OCI-LY7 (cell line): ENCODE results near the gene LPA. TPM values are rescaled to one million over a fixed set of nuclear protein-coding genes. Genes with fewer than 3 reads are reported as not detected.
"Not testable (repeated sequence)": the region's sequence is repeated elsewhere in the genome, so short reads cannot be mapped to it uniquely, and the experiment has no call there.

ENCODE experiments used
- BruUV-seq: library from RNA; stranded (reverse); fragments of 400-500 nt; replicated peaks from 2 replicates; lab custom pipeline; 2021; lab: Mats Ljungman, UMichigan
- CTCF ChIA-PET: fragments of 300-600 bp; sonication (Branson Sonifier 250); formaldehyde crosslinking; loops from one replicate; lab custom pipeline; 2022; ENCODE audit warnings: antibody characterized with exemption; ENCODE audit not compliant: unreplicated experiment; lab: Charles Lee
- POLR2A ChIA-PET: fragments of 300-600 bp; sonication (Branson Sonifier 250); formaldehyde crosslinking; loops from one replicate; lab custom pipeline; 2022; ENCODE audit warnings: antibody characterized with exemption; lab: Charles Lee
- DNase-seq: peaks from one replicate; pipeline ENCODE4 v3.0.0-alpha.2; 2015; ENCODE audit warnings: low spot score
- H2AFZ ChIP-seq: fragments of 200-600 bp; sonication (generic), shearing (Covaris generic); 2 replicates; pipeline ENCODE4 v1.6.1; 2014; ENCODE audit warnings: mild to moderate bottlenecking, antibody characterized with exemption, low read length, moderate library complexity
- H3K27ac ChIP-seq: fragments of 200-600 bp; sonication (generic); 2 replicates; pipeline ENCODE4 v1.5.1; 2014; ENCODE audit warnings: mixed run types, low read depth, mild to moderate bottlenecking, moderate library complexity, low read length, inconsistent platforms; ENCODE audit not compliant: poor library complexity, severe bottlenecking
- H3K36me3 ChIP-seq: fragments of 200-600 bp; sonication (generic); 2 replicates; pipeline ENCODE4 v1.6.1; 2014; ENCODE audit warnings: mild to moderate bottlenecking, antibody characterized with exemption, low read length, moderate library complexity, mixed read lengths; ENCODE audit not compliant: insufficient read depth
- H3K4me1 ChIP-seq: fragments of 200-600 bp; sonication (generic); 2 replicates; pipeline ENCODE4 v1.5.1; 2014; ENCODE audit warnings: mild to moderate bottlenecking, low read length; ENCODE audit not compliant: insufficient read depth, poor library complexity, severe bottlenecking
- H3K4me2 ChIP-seq: fragments of 200-600 bp; sonication (generic); 2 replicates; pipeline ENCODE4 v1.6.1; 2014; ENCODE audit warnings: mild to moderate bottlenecking, low read length
- H3K4me3 ChIP-seq: fragments of 200-600 bp; sonication (generic); 2 replicates; pipeline ENCODE4 v1.5.1; 2014; ENCODE audit warnings: mild to moderate bottlenecking, low read depth, low read length; ENCODE audit not compliant: poor library complexity, severe bottlenecking
- H3K79me2 ChIP-seq: fragments of 200-600 bp; sonication (generic); 2 replicates; pipeline ENCODE4 v1.6.1; 2016; ENCODE audit warnings: low read depth, mild to moderate bottlenecking, low read length, moderate library complexity, mixed read lengths; ENCODE audit not compliant: insufficient read depth
- H3K9me2 ChIP-seq: fragments of 200-600 bp; sonication (generic); 2 replicates; pipeline ENCODE4 v1.6.1; 2016; ENCODE audit warnings: mild to moderate bottlenecking, low read length, mixed read lengths; ENCODE audit not compliant: insufficient read depth
- H3K9me3 ChIP-seq: fragments of 200-600 bp; sonication (generic); 2 replicates; pipeline ENCODE4 v1.6.1; 2014; ENCODE audit warnings: mild to moderate bottlenecking, mixed run types, low read length, mixed read lengths
- H4K20me1 ChIP-seq: fragments of 200-600 bp; sonication (generic); 2 replicates; pipeline ENCODE4 v1.6.1; 2014; ENCODE audit warnings: mild to moderate bottlenecking, antibody characterized with exemption, low read length, moderate library complexity, mixed read lengths; ENCODE audit not compliant: insufficient read depth
- EZH2phosphoT487 ChIP-seq: fragments of 200-600 bp; sonication (generic); IDR thresholded peaks from 2 replicates; pipeline ENCODE4 v1.6.1; 2018; ENCODE audit warnings: low read depth, borderline replicate concordance, mild to moderate bottlenecking, mixed run types, antibody characterized with exemption, low read length, moderate library complexity, mixed read lengths
- intact Hi-C: fragments of 100-400 bp; cut with micrococcal nuclease; formaldehyde crosslinking; loops from one replicate; pipeline ENCODE4 v1.10.0; 2022; ENCODE audit not compliant: unreplicated experiment
- total RNA-seq, 2 experiments: library from RNA; depleted of rRNA in 1 of 2; stranded (reverse); fragments of >200 nt in 1 of 2; shearing (Covaris generic) in 1 of 2; gene quantifications; 2 replicates each; pipeline ENCODE4 v1.2.3, GENCODE V29; 2014 to 2022
- TF ChIP-seq, protein P1 (sequence below): fragments of 200-600 bp; sonication (generic); conservative IDR thresholded peaks from 2 replicates; pipeline ENCODE4 v1.5.1; 2014; ENCODE audit warnings: mild to moderate bottlenecking, antibody characterized with exemption, low read length, moderate library complexity, mixed read lengths

LPA gene
- total RNA-seq, 2 experiments from 2014 or later, result not detected

DNA sequence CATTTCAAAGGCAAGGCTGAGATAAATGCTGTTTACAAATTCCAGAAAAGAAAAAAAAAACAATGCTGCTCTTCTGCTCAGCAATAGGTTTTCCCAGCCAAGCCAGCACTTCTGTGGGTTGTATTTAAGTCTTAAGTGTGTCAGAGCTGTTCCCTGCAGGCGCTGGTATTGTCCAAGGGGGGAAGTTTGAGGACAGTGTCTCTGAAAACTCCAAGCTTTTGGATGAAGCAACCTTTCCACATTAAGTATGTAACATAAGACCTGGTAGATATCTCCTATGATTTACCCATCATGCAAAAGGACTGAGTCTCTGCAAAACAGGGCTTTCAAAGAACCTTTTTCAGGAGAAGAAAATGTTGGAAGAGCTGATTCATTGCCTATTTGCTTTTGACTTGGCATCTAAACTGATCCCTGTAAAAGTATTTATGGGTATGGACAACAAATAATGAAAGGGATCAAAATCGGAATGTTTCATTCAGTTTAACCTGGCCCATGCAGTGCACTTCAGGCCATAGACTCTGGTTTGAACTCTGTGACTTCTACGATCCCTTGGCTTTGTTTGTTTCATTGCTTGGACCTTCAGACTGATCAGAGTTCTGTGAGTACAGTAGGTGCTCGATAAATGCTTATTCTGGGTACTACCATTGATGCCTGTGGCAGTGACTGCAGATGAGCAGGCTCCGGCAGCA is 21.8 kb upstream of the LPA start:
- intact Hi-C loops, result no loop called here

DNA sequence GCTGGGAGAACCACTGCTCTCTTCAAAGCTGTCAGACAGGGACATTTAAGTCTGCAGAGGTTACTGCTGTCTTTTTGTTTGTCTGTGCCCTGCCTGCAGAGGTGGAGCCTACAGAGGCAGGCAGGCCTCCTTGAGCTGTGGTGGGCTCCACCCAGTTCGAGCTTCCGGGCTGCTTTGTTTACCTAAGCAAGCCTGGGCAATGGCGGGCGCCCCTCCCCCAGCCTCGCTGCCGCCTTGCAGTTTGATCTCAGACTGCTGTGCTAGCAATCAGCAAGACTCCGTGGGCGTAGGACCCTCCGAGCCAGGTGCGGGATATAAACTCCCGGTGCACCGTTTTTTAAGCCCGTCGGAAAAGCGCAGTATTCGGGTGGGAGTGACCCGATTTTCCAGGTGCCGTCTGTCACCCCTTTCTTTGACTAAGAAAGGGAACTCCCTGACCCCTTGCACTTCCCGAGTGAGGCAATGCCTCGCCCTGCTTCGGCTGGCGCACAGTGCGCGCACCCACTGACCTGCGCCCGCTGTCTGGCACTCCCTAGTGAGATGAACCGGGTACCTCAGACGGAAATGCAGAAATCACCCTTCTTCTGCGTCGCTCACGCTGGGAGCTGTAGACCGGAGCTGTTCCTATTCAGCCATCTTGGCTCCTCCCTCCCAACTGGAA is 21.2 kb upstream of the LPA start:
- H3K4me3 ChIP-seq, H2AFZ ChIP-seq, H3K27ac ChIP-seq, H3K9me3 ChIP-seq, H3K9me2 ChIP-seq, CTCF ChIA-PET, H3K4me1 ChIP-seq, H3K36me3 ChIP-seq, intact Hi-C loops, POLR2A ChIA-PET, H3K4me2 ChIP-seq, BruUV-seq, H4K20me1 ChIP-seq, H3K79me2 ChIP-seq, DNase-seq: not testable (repeated sequence)

More for the DNA sequence above, 21.8 kb upstream of the LPA start:
- CTCF ChIA-PET, result no interaction called here
- BruUV-seq, result no TSS peak
- Histone ChIP-seq H3K4me1 (no peaks in the 10 kb centered on the region), H3K27ac (no peak overlapping the region), H3K9me2 (no peaks in the 10 kb centered on the region), H3K9me3 (no peaks in the 10 kb centered on the region), H3K36me3 (no peaks in the 10 kb centered on the region), H2AFZ (no peak overlapping the region), H3K79me2 (no peaks in the 10 kb centered on the region), H3K4me2 (no peak overlapping the region), H4K20me1 (no peaks in the 10 kb centered on the region), H3K4me3 (no peak overlapping the region)
- POLR2A ChIA-PET, result no interaction called here
- DNase-seq, result no peak
- no peak for TF ChIP-seq EZH2phosphoT487
- TF ChIP-seq, protein P1, sequence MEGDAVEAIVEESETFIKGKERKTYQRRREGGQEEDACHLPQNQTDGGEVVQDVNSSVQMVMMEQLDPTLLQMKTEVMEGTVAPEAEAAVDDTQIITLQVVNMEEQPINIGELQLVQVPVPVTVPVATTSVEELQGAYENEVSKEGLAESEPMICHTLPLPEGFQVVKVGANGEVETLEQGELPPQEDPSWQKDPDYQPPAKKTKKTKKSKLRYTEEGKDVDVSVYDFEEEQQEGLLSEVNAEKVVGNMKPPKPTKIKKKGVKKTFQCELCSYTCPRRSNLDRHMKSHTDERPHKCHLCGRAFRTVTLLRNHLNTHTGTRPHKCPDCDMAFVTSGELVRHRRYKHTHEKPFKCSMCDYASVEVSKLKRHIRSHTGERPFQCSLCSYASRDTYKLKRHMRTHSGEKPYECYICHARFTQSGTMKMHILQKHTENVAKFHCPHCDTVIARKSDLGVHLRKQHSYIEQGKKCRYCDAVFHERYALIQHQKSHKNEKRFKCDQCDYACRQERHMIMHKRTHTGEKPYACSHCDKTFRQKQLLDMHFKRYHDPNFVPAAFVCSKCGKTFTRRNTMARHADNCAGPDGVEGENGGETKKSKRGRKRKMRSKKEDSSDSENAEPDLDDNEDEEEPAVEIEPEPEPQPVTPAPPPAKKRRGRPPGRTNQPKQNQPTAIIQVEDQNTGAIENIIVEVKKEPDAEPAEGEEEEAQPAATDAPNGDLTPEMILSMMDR, result no peak

DNA sequence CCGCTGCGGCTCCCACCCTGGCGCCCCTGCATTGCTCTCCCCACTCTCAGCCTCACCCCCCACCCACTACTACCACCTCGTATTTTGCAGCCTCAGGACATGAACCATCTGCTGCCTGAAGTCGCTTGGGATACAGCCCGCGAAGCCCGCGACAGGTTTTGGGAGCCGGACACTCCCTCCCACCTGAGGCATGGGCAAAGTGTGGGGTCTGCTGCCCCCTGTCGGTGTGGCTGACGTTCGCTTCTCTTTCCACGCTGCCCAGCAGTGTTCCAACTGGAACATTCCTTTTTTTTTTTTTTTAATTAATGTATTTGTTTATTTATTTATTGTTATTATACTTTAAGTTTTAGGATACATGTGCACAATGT is 15.3 kb upstream of the LPA start:
- TF ChIP-seq EZH2phosphoT487, result no peak
- TF ChIP-seq, protein P1, result no peak
- Histone ChIP-seq H3K9me2 (no peaks in the 10 kb centered on the region), H3K27ac (no peak overlapping the region), H2AFZ (no peak overlapping the region), H3K36me3 (no peaks in the 10 kb centered on the region), H3K4me3 (no peak overlapping the region), H3K4me1 (no peaks in the 10 kb centered on the region), H3K9me3 (no peaks in the 10 kb centered on the region), H4K20me1 (no peaks in the 10 kb centered on the region), H3K79me2 (no peaks in the 10 kb centered on the region), H3K4me2 (no peak overlapping the region)
- BruUV-seq, result no TSS peak
- no peak for DNase-seq
- ChIA-PET CTCF (no interaction called here), POLR2A (no interaction called here)
- intact Hi-C loops, result no loop called here
